DMS153 treated with DMSO at 0.1 percent for 48 hours (cell line): ENCODE results near the gene ACOT9.
"Not testable (repeated sequence)": the region's sequence is repeated elsewhere in the genome, so short reads cannot be mapped to it uniquely, and the experiment has no call there.

ENCODE experiments used
- DNase-seq: peaks from one replicate; lab custom pipeline; 2025; ENCODE audit not compliant: unreplicated experiment; lab: John Stamatoyannopoulos, UW

ACOT9 gene, protein sequence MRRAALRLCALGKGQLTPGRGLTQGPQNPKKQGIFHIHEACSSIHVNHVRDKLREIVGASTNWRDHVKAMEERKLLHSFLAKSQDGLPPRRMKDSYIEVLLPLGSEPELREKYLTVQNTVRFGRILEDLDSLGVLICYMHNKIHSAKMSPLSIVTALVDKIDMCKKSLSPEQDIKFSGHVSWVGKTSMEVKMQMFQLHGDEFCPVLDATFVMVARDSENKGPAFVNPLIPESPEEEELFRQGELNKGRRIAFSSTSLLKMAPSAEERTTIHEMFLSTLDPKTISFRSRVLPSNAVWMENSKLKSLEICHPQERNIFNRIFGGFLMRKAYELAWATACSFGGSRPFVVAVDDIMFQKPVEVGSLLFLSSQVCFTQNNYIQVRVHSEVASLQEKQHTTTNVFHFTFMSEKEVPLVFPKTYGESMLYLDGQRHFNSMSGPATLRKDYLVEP

DNA sequence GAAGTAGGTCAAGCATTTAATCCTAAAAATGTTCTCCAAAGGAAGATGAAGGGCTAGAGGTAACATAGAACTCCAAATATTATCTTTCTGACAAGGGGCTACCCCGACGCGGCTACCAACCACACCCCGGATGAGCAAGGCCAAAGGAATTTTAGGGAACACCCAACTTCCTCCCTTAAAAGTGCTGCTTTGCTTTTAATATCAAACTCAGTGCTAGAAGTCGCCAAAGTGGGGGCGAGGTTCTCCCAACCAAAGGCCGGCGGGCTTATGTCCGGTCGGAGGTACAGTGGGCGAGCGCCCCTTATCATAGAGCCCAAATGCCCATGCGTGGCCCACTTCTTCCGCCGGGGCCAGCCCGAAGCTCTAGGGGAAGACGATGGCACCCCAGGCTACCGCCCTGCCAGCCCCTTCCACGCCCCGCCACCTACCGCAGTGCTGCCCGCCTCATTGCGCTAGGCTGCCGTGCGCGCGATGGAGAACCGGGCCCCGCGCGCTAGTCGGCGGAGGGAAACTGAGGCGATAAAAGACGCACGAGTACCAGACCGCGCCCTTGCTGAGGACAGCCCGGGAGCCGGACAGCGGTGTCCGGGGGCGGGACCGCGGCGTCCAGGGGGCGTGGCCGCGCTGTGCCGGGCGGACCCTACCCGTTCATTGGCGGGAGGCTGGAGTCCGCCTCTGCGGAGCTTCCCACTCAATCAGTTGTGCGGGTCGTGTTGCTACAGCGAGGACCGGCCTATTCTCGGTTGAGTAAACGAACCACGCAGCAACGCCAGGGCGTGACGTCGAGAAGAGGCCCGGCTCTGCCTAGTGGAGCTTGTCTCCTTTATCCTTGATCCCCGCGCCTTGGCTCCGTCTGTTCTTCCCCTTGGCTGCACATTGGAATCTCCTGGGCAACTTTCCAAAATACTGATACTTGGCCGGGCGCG is at the start of gene ACOT9:
ACOT9 (minus strand) TSS at position 580 of the 926 bp plus-strand sequence; CDS start at position 448, 132 bp downstream.
- peak; percentile 34 for DNase-seq

DNA sequence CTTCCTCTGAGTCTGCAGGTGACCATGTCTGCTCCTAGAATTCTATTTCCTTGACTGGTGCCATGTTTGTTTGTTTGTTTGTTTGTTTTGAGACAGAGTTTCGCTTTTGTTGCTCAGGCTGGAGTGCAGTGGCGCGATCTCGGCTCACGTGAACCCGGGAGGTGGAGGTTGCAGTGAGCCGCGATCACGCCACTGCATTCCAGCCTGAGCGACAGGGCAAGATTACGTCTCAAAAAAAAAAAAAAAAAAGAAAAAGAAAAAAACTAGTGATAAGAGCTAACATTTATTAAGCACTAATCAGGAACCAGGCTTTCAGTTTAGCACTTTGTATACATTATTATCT is 47.0 kb upstream of the ACOT9 start:
- no peak for DNase-seq

DNA sequence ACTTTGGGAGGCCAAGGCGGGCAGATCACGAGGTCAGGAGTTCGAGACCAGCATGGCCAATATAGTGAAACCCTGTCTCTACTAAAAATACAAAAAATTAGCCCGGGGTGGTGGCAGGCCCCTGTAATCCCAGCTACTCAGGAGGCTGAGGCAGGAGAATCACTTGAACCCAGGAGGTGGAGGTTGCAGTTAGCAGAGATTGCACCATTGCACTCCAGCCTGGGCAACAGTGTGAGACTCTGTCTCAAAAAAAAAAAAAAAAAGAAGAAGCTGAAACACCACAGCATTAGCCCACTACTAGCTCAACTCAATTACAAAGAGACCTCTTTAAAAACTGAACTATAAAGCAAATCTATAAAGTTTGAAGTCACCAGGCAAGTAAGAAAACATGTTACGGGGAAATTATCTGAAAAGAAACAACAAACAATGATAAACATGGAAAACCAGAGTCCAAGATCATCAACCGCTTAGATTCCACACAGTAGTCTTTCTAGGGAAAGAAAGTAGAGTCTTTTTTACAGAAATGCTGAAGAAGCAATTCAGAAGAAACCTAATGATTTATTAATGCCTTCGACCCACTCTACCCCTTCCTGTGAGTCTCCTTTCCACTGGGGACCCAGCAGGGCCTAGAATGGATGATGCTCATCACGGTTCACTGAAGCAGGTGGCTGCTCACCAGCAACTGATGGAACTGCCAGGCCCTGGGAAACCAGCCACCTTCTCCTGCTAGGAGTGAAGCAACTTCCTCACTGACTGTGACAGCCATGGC is 46.5 kb upstream of the ACOT9 start:
- no peak for DNase-seq

DNA sequence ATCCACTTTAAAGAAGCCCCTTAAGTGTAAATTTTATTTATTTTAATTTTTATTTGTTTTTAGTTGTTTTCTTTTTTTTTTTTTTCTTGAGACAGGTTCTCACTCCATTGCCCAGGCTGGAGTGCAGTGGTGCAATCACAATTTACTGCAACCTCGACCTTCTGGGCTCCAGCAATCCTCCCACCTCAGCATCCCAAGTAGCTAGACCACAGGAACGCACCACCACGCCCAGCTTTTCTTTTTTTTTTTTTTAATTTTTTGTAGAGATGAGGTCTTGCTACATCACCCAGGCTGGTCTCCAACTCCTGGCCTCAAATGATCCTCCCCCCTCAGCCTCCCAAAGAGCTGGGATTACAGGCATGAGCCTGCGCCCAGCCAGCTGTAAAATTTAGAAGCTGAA is 45.9 kb upstream of the ACOT9 start:
- no peak for DNase-seq

DNA sequence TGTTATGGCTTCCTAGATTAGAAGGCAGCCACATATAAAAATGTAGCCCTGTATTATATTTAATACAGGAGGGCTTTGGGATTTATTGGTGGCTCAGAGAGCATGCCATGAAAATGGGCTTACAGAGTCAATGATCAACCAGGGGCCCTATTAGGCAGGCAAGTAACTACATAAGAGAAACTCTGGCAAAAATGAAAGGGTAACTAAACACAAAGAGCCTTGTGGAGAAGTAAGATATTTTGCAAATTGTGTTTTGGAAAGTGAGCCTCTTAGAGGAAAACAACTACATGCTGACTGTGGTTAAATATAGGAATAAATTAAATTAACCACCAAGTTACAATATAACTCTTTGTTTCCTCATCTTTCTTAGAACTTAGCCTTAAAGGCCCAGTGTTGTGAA is 45.4 kb upstream of the ACOT9 start:
- no peak for DNase-seq

DNA sequence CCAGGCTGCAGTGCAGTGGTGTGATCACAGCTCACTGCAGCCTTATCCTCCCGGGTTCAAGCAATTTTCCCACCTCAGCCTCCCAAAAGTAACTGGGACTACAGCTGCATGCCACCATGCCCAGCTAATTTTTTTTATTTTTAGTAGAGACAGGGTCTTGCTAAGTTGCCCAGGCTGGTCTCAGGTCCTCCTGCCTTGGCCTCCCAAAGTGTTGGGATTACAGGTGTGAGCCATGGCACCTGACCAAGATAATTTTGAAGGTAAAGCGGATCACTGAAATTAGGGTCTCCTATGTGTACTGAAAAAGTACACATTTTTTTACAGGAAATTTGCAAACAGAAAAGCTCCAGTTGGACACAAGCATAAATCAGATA is 44.7 kb upstream of the ACOT9 start:
- DNase-seq: no peak

DNA sequence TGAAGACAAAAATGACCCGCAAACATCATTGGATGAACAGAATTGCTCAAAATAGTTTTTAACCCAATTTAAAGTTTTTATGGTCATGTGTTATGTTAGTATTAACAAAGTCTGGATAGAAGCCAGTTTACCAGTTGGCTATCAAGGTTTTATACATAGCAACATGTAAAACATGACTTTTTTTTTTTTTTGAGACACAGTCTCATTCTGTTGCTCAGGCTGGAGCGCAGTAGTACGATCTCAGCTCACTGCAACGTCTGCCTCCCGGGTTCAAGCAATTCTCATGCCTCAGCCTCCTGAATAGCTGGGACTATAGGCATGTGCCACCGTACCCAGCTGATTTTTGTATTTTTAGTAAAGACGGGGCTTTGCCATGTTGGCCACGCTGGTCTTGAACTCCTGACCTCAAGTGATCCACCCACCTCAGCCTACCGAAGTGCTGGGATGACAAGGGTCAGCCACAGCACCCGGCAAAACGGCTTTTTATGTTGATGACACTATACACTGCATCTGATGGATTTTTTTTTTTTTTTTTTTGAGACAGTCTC is 43.3 kb upstream of the ACOT9 start:
- no peak for DNase-seq

DNA sequence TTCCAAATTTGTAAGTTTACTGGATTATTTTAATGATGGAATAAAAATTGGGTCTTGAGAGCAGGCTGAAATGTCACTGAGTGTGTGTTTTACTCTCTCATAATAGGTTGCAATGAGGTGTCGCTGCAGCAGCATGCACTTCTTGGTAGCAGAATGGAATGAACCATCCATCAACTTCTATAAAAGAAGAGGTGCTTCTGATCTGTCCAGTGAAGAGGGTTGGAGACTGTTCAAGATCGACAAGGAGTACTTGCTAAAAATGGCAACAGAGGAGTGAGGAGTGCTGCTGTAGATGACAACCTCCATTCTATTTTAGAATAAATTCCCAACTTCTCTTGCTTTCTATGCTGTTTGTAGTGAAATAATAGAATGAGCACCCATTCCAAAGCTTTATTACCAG is 42.5 kb upstream of the ACOT9 start:
- no peak for DNase-seq

DNA sequence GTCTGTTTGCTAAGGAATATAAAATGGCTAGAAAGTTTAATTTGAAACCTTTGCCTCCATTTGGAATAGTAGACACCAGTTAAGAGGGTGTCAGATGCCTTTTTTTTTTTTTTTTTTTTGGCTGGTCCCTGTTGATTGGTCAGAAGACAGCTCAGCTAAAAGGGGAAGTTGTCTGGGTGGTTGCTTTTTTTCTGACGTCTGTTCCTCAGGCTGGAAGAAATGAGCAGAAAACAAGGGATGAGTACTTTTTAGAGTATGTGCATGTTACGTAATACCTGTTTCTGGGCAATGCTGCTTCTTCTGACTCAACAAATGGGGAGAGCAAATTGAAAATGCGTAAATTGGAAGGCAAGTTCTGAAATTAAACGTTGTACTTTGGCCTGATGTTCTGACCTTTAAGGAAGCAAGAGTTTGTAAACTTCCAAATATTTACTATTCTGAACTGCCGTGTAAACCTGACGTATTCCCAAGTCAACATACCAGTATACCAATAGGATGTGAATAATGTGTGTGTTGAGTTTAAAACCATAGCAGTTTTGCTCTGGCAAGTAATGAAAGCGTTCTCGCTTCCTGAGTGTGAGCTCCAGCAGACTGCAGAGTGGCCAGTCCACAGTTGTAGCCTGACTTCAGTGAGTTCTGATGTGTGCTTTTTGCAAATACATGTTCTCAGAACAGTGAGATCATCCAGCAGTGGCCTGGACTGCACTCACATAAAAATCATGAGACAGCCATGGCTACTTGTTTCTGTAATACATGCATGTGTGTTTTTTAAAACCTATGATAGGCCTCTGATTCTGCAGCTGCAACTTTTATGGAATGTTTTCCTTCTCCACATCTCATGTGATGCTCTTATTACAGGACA is 41.6 kb upstream of the ACOT9 start:
- DNase-seq: no peak

DNA sequence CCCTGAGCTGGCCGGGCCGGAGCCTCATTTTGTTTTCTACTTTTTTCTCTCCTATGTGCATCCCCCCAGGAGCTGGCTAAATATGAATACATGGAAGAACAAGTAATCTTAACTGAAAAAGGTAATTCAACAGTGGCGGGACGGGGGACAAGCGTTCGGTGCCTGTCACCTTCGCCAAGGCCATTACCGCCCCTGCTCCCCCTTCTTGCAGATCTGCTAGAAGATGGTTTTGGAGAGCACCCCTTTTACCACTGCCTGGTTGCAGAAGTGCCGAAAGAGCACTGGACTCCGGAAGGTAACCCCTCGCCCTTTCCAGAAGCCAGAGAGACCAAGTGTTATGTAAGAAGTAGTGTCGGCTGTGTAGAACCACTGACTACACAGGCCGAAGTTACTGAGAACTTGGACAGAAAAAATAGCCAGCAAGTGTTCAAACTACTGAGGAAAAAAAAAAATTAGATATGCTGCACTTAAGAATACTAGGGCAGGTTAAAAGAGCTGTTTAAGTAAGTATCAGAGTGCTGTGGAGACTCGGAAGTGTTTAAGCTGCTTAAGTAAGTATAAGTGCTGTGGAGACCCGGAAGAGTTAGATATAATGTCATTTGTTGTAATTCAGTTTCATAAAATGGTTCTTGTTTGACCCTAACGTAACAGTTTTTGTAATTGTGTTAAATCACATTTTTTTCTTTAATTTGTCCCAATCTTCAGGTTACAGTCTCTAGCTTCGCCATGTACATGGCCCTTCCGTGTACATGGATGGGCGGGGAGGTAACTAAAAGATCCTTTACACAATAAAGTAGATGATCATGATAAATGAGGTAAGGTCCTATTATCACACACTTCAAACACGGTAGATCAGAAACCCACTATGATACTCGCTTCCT is 40.8 kb upstream of the ACOT9 start:
- DNase-seq: no peak

DNA sequence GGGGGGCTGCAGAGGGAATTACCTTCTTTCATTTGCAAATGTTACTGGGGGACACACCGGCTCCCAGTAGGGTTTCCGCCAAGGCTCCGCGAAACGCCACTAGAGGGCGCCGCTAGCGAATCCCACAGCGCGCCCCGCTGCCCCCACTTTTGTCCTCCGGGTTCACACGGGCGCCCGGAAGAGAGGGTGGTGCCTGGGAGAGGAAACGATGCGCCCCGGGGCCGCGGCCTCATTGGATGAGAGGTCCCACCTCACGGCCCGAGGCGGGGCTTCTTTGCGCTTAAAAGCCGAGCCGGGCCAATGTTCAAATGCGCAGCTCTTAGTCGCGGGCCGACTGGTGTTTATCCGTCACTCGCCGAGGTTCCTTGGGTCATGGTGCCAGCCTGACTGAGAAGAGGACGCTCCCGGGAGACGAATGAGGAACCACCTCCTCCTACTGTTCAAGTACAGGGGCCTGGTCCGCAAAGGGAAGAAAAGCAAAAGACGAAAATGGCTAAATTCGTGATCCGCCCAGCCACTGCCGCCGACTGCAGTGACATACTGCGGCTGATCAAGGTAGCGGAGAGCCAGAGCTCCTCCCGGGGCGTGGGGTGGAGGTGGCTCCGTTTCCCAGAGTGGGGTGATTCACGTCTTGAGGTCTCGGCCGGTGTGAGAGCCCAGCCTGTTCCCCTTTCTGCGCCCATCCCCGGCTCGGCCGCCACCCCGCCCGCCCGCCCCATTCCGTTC is 40.0 kb upstream of the ACOT9 start, which contains the start of gene SAT1:
SAT1 (plus strand) TSS at position 311 of the 726 bp plus-strand sequence; CDS start at position 490, 179 bp downstream.
- peak; percentile 66 for DNase-seq

DNA sequence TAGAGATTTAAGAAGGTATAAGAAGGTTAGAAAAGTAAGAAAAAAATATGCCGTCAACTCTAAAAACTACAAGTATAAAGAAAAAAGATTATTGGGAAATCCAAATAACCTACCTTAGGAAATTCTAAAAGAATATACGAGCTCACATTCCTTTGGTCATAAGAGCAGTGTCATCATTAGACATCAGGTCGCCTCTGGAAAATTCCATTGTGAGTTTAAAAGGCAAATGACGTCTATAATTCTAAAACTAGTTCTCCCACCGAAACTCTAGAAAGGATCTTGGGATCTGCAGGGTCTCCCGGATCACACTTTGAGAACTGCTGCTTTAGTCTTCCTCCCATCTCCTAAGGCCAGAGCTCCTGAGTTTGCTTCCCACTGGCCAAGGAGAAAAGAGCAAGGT is 39.4 kb upstream of the ACOT9 start:
- DNase-seq: no peak

DNA sequence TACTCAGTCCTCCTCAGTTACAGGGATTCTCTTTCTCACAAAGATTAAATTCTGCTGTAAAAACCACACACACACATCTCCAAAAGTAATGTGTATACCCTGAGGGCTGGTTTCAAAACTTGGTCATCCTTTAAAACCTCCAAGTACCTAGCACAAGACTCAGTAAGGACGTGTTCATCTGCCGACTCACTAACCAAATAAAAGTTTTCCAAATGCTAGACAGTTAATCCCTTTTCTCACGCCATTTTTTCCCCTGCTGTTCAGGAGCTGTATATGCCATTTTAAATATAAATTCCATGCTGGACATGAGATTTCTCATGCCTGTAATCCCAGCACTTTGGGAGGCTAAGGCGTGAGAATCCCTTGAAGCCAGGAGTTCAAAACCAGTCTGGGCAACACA is 35.9 kb upstream of the ACOT9 start:
- DNase-seq: no peak

DNA sequence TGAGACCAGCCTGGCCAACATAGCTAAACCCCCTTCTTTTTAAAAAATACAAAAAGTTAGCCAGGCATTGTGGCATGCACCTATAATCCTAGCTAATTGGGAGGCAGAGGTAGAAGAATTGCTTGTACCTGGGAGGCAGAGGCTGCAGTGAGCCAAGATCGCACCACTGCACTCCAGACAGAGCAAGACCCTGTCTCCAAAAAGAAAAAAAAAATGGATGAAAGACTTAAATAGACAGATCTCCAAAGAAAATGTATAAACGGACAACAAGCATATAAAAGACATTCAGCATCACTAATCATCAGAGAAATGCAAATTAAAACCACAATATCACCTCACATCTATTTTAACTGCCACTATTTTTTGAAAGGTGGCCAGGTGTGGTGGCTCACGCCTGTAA is 33.3 kb upstream of the ACOT9 start:
- DNase-seq: no peak

DNA sequence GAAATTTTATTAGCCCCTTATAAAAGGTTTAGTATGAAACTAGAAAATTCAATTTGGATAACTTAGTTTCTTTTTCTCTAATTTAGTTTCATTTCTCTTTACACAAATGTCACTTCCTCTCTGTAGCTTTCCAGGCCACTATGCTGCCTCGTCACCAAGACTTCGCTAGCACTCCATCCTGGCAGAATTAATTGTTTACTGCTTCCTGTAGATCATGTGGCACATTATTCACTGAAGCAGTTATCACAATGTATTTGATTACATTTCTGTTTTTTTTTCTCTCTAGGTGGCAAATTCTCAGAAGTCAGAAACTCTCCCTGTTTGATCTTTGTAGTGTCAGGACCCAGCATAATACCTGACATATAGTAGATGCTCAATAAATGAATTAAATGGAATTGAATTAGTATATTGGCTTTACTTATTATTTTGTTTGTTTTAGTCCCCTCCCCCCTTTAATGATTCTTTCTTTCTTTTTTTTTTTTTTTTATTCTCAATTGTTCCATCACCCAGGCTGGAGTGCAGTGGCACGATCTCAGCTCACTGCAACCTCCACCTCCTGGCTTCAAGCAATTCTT is 30.6 kb upstream of the ACOT9 start:
- no peak for DNase-seq

DNA sequence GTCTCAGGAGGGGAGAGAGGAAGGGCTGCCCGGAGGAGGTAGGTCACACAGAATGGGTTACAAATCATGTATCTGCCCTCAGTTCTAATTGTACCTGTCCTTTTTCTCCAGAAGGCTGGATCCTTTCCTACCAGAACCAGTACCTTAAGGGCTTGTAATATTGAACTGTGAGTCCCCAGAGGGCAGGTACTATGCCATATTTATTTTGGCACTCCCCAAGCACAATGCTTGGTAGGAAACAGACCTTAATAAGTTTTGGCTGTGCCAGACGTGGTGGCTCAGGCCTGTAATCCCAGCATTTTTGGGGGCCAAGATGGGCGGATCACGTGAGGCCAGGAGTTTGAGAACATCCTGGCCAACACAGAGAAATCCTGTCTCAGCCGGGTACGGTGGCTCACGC is 28.0 kb upstream of the ACOT9 start:
- not testable (repeated sequence) for DNase-seq

DNA sequence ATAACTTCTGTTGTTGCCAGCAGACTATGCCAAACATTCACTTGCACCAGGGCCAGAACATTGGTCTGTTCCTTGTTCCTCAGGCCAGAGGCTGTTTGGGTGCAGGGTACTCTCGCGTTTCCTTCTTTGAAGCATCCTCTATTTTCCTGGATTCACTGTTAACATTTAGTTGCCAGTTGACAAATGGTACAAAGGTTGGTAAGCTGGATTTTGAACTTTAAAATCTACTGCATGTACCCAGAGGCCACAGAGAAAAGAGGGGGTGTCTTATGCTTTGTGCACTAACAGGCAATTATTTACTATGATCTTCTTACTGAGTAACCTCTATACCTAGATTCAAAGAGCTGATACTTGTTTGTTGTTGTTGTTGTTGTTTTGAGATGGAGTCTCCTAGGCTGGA is 27.1 kb upstream of the ACOT9 start:
- no peak for DNase-seq
